GM19455 (cell line): Measurements from ENCODE around the gene RTF2.

Experiments used
- ATAC-seq: cut with Tn5 transposase; IDR thresholded peaks from one replicate; pipeline ENCODE4 v1.9.1; 2021; ENCODE audit not compliant: unreplicated experiment

RTF2 gene, protein sequence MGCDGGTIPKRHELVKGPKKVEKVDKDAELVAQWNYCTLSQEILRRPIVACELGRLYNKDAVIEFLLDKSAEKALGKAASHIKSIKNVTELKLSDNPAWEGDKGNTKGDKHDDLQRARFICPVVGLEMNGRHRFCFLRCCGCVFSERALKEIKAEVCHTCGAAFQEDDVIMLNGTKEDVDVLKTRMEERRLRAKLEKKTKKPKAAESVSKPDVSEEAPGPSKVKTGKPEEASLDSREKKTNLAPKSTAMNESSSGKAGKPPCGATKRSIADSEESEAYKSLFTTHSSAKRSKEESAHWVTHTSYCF

DNA sequence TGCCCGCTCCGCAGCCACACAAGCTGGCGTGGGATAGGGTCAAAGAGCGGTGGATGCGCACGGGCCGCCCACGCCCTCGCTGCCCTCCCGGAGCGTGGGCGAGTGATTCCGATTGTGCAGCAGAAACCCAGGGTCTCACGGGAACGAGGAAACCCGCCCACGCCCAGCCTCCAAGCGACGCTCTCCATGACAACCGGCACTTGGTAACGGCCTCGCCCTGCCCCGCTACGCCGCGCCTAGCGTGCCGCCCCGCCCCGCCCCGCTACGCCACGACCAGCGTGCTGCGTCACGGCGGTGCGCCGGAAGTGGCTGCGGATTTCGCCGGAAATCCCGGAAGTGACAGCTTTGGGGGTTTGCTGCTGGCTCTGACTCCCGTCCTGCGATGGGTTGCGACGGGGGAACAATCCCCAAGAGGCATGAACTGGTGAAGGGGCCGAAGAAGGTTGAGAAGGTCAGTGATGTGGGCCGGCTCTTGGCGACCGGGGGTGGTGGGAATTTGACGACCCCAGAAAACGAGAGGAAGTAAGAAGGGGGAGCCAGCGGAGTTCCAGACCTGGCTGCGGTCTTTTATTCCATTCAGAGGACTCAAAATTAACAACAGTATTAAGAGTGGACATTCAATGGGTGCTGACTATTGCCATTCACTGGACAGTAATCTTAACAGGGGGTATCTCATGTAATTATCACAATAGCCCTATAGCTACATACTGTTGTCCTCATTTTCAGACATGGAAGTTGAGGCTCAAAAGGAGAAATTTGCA, at the start of gene RTF2:
Gene RTF2 (plus strand): TSS at position 312 of the 761 bp plus-strand sequence. CDS start 71 bp downstream, at position 383.
- ATAC-seq = peak; percentile 98

DNA sequence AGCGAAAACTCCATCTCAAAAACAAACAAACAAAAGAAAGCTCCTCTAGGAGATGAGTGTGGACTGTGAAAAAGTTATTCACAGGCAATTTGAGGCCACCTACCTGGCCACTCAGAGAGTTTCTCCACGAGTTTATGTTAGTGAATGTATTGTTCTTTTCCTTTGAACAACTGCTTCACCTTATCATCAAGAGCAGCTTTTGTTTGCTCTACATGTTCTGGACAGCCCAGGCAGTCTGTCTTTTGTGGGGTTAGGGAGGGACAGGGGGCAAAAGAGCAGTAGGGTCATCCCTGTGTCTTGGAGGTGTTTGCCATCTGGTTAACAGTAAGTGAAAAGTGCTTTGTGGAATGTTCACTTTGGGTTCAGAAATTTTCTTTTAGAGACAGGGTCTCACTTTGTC, 48.4 kb upstream of the RTF2 start:
- ATAC-seq = no peak

DNA sequence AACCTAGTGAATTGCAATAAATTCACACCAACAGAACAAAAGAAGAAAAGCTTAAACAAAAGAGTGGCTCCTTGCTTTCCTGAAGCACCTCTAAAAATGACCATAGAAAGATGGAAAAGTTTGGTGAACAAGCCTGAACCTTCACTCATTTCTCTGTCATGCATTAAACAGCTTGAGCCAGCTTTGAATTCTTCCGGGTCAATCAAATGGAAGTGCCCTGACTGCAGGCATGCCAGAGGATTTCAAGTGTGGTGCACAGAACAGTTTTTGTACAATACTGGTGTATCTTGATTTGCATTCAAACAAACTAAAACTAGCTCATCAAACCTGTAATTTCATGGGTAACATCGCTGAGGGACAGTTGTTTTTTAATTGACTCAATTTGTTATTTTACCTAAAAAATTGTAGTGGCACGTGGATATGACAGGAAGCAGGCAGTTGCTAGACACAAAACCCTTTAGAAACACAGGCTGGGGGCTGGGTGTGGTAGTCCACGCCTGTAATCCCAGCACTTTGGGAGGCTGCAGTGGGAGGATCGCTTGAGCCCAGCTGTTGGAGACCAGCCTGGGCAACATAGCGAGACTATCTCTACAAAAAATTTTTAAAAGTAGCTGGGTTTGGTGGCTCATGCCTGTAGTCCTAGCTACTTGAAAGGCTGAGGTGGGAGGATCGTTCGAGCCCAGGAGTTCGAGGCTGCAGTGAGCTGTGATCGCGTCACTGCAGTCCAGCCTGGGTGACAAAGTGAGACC, 47.3 kb upstream of the RTF2 start:
- ATAC-seq = no peak

DNA sequence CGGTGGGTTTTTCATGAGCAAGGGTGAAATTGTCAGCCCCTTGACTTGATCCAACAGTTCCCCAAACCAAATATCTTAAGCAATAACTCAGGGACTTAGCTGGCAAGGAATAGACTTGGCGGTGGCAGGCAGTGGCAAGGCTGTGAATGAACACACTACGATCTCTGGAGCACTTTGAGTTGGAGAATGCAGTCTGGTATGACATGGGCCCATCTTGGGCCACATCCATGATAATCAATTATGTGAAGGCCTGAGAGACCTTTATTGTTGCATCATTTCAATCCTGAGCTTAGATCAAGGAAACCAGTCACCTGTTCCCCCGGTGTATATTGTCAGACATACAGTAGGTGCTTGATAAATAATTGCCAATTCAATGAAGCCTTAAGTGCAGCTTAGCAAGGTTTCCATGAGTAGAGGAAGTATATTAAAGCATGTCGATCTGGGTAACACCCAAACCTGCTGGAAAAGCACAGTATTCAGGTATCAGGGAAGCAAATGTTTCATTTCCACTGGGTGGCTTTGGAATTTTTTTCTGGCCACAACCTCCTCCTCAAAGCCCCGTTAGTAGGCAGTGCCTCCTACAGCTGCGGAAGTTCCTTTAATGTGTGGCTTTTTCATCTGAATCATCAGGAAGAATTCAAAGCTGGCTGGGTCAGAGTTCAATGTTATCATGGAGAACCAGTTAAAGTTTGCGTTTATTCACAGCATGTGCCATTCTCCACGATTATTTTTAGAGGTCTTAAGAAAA, 46.2 kb upstream of the RTF2 start:
- no peak for ATAC-seq

DNA sequence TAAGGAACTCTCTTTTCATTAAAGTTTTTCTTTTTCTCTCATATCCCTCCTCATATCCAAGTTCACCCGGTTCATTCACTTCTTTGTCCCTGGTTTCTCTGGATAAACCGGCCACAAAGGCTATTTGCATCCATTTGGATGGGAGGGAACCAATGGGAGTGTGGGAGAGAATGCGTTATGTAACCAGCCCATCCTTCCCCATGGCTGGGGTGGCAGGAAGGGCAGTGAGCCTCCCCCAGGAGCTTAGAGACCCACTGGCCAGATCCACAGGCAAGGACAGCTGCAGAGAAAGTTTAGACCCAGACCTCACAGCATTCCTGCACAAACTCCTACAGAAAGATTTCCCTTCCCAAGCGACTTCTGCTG, 45.6 kb upstream of the RTF2 start:
- ATAC-seq = no peak

DNA sequence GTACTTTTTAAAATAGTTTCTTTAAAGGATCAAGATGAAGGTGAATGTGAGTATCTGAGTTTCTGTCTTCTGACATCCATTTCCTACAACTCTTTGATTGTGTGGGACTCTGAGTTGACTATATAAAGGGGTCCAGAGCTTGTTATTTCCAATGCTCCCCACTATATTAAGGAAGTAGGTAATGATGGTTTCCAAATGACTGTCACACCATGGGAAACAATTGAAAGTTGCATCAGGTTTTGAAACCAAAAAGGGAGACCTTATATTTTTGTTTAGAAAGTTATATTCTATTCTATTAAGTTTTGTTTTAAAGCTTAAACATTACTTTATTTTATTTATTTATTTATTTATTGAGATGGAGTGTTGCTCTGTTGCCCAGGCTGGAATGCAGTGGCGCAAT, 45.2 kb upstream of the RTF2 start:
- ATAC-seq = no peak

DNA sequence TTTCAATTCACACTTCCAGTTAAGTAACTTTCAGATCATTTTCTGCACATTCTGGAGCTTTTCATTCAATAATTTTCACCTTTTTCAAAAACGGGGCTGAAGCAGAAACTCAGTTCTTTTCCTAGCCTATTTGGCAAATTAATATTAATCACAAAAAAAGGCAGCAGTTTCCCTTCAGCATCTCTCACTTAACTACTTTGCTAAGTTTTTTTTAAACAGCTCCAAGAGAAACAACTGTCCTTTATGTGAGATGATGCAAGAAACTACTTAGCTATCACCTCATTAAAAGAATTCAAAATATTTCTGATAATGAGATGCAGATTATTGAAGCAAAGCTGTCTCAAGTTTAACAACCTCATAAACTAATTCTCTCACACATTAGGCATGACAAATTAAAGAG, 44.5 kb upstream of the RTF2 start:
- no peak for ATAC-seq

DNA sequence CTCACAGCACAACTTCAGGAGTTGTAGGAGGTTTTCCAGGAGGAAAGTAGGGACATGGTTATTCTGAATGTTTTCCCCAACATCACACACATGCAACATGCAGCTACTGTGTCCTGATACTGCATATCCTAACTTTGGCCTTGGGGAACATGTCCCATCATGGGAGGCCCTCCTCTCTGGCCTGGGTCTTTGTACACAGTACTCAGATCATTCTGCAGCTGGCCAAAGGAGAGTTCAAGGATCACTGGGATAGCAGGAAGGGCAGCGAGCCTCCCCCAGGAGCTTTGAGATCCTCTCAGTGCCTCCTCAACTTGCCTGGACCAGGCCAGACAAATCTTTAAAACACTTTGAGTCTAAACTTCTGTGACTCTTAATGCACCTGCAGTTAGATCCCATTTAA, 43.5 kb upstream of the RTF2 start:
- ATAC-seq = no peak

DNA sequence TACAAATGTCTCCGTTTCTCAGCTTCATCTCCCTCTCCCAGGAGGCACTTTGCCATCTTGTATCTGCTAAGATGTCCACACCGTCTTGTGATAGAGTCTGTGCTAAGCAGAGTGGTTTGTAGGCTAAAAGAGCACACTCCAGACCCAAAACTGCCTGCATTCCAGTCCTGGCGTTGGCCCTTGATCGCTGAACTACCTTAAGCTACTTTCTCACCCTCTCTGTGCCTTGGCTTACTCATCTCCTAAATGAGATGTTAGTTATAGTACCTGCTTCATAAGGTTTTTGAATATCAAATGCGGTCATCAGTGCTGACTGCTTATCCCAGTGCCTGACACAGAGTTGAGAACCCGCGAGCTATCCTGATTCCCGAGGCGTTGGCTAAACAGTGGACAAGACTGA, 42.4 kb upstream of the RTF2 start:
- no peak for ATAC-seq

DNA sequence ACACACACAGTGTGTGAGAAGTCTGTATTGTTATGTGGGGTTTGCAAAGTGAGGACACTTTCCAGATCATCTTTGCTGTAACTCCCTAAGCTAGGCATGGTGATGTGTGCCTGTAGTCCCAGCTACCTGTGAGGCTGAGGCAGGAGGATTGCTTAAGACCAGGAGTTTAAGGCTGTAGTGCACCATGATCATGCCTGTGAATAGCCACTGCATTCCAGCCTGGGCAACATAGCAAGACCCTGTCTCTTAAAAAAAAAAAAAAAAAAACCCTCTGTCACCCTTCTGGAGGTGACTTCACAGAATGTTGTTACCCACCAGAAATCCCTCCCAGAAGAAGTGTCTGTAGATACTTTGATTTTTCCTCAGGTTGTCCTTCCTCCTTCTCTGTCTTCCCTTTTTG, 41.5 kb upstream of the RTF2 start:
- no peak for ATAC-seq

DNA sequence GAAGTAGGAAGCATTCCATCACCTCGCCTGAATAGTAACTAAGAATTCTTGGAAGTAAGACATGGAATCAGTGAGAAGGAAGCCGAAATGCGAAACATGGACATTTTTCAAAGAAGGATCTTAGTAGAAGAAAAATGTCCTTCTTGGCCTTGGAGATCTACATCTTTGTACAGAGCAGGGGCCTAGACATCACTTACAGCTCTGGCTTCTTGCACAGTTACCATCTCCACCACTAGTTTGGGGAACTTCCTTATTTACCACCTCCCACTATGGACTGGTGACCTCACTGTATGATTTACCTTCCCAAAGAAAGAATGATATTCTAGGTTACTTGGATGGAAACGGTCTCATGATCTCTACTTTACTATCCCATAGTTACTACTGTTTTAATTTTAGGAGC, 40.6 kb upstream of the RTF2 start:
- ATAC-seq = no peak

DNA sequence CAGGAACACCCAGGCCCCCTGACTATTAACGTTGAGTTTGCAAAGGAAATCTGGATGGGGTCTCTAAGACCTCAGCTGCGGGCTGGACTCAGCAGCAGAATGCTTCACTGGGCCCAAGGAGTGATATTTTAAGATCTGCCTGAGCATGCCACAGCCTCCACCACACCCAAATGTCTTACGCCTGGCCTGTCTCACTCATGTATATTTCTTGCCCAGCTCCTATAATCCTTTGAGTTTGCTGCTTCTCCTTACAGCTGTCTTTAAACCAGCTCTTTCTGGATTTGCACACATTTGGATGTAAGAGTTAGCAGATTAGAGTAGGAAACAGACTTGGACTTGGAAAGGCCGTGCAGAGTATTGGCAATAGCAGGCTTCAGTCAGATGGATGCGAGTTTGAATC, 40.0 kb upstream of the RTF2 start:
- no peak for ATAC-seq

DNA sequence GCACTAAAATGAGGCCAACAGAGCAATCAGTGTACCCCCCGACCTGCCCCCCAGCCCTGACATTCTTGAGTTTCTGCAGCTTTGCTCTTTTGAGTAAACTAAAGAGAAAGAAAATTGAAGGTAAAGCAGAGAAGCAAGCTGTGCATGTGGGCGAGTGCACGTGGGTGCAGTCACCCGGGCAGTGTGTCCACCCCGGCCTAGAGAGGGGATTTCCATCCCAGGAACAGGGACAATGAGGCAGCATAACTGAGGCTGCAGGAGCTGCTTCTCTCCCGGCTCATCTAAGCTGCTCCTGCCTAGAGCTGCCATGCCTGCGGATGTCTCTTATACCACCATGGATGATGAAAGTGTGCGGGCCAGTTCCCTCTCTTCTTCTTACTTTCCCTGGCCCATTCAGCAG, 39.5 kb upstream of the RTF2 start:
- no peak for ATAC-seq

DNA sequence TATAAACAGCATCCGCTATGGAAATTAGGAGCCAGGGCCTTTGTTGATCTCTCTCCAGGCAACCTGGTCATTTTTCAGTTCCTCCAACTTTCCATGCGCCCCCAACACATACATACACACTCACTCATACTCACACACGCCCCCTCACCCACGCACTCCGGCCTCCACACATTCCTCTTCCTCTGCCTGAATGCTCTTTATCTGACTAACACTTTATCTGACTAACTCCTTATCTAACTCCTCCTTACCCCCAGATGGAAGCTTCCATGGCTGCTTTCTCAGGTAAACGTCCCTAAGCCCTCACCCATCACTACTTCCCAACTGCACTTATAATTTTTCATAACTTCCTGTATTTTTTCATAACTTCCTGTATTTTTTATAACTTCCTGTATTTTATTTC, 38.9 kb upstream of the RTF2 start:
- no peak for ATAC-seq

DNA sequence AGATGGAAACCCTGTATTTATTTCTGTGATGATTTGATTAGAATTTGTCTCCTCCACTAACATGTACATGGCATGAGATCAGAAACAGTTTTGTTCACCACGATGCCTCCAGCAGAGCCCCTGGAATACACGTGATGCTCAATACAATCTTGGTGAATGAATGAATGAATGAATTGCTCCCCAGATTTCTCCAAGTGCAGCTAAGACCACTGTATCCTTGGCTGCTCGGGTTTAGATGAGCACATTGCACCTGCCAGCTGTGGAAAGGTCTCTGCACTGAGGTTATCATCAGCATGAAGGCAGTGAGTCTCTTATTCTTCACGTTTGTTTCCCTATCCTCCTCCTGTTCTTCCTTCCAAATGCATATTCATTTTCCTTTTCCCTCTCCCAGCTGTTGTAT, 38.5 kb upstream of the RTF2 start:
- no peak for ATAC-seq

DNA sequence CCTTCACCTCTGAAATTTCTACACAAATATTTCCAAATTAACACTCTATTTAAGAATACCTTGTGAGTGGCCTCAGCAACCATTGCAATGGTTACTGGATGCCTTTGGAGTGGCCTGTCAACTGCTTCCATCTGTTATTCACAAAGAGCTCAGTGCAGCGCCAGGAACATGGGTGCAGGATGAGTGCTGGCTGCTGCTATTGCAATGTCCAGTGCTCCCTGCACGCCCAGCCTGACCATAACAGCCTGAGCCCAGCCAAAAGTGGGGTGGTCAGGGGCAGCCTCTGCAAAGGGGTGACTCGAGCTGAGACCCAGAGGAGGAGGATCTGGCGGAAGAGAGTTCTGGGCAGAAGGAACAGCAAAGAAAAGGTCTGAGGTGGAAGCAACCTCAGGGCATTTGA, 38.0 kb upstream of the RTF2 start:
- ATAC-seq = no peak

DNA sequence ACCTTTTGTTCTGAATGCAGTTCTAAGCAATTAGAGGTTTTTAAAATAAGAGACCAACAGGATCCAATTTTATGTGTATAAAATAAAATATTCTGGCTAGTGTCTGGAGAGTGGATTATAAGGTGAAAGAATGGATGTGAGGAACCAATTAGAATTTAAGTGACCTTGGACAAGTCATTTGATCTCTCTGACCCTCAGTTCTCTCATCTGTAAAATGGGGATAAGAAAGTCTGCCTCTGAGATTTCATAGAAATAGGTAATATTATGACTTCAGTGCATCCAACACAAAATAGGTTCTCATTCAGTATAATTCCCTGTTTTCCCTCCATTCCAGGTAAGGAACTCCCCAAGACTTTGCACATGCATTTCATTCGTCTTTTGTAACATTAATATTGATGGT, 37.5 kb upstream of the RTF2 start:
- no peak for ATAC-seq

DNA sequence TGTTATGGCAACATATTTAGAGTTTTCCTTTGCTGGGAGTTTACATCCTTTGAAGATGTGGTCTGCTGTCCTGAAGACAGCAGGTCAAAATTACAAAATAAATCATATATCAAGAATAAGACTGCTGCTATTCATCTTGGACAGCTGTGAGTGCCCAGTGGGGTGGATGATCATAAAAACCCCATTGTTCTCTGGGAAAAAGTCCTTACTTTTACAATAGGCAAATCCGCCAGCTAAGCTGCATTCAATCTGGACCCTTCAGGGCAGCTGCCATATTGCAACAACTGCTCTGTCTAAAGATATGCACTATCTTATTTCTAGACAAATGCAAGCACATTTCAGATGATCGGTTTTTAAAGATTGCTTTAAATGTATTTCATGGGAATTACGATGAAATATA, 37.0 kb upstream of the RTF2 start:
- no peak for ATAC-seq

DNA sequence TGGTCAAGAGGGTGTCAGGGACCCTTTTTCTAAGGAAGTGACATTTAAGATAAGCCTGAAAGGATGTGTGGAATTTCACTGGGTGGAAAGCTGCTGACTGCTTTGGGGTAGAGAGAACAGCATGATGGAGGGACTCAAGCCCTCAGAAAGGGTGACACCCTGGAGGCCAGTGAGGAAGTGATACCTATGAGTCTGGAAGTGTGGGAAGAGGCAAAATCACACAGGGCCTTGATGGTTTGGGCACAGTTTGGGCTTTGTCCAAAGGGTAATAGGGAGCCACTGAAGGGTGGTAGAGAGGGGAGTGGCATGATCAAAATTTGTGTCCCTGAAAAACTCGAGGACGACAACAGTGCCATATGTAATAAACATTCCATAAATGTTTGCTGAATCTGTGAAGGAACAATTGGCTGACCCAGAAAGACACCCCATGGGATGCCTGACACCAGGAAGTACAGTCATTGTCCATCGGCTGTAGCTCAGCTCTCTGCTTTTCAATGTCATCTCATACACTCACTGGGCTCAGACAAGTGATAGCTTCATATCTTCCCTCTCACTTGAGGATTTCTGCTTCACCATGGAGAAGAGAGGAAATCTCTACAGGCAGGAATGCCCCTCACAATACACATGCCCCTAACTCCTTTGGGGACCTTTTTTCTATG, 35.1 kb upstream of the RTF2 start:
- ATAC-seq = no peak

DNA sequence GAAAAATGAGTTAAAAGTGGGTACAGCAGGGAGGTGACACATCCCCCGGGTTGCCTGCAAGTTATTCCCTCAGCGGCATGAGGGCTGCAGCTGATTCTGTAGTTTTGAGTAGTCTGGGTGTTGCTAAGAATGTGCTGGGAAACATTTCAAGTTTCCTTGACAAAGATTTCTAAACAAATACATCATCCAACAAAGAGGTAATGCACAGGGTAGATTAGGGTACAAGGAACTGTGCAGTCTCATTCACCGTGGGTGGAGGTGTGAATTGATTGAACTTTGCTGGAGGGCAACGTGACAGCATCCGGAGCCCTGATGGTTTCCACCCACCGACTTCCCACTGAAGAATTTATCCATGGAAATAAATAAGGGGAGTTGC, 34.6 kb upstream of the RTF2 start:
- ATAC-seq = no peak
